Keratinocyte (primary cell): ENCODE measurements around the gene SERPINB10.

Experiments used
- CTCF ChIP-seq, 3 experiments: IDR thresholded peaks in 1 of 3; conservative IDR thresholded peaks in 1 of 3; optimal IDR thresholded peaks in 1 of 3; 2 replicates in 2 of 3; 3 replicates in 1 of 3; pipeline versions ENCODE3 to v1.5.1; 2011; ENCODE audit warnings: low read length in 3 of 3, mild to moderate bottlenecking in 3 of 3, moderate library complexity in 2 of 3, control low read depth in 1 of 3, inconsistent platforms in 1 of 3; ENCODE audit not compliant: insufficient read depth in 2 of 3; ENCODE audit errors: extremely low read depth in 1 of 3
- EZH2 ChIP-seq: IDR thresholded peaks from one replicate; pipeline ENCODE4 v1.6.1; 2012; ENCODE audit warnings: inconsistent platforms, mild to moderate bottlenecking, low read length, moderate library complexity

GRCh38 chr18:63922049-63922448, 14.3 kb downstream of the SERPINB10 start:
- TF ChIP-seq EZH2 (no peak), CTCF (optimal IDR thresholded peaks at IDR 0.05 in 1 of 3, IDR thresholded peaks at IDR 0.05 in 1 of 3, conservative IDR thresholded peaks at IDR 0.05 in 1 of 3; ENCODE audit: extremely low read depth in 1 of 3, insufficient read depth in 2 of 3, low read length in 3 of 3) (no peak)
